ENCODE results near the gene ZNF750.

ZNF750 gene

DNA sequence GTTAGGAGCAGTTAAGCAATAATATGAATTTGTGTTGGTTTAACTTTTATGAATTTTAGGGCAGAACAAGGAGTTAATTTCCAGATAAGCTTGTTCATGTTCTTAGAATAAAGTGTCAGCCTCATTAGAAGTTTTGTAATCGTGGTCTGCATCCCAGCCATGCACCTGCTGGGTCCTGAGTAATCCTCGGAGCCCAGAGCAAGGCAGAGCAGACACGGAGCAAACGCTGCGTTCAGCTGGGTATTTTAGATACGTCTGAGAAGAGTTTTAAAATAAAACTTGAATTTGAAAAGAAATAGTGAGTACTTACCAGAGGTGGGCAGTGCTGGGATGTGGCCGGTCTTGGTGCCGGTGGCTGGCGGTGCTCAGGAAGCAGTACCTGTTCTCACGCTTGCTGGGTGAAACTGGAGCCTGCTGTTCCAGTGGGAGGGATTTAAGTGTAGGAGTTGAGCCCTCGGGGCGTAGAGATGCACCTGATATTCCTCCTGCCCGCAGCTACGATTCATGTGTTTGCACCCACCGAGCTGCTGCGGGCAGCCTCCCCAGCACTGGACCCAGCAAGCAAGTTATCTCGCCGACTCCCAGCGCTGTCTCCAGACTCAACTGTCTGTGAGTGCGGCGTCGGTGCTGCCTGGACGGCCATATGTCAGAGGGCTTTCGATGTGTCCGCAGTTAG lies at the start of gene ZNF750:
TSS of gene ZNF750 (minus strand) at position 406 of the 676 bp plus-strand sequence. CDS start 7,568 bp downstream, outside the sequence.
- DNase-seq = peak; percentile 87

DNA sequence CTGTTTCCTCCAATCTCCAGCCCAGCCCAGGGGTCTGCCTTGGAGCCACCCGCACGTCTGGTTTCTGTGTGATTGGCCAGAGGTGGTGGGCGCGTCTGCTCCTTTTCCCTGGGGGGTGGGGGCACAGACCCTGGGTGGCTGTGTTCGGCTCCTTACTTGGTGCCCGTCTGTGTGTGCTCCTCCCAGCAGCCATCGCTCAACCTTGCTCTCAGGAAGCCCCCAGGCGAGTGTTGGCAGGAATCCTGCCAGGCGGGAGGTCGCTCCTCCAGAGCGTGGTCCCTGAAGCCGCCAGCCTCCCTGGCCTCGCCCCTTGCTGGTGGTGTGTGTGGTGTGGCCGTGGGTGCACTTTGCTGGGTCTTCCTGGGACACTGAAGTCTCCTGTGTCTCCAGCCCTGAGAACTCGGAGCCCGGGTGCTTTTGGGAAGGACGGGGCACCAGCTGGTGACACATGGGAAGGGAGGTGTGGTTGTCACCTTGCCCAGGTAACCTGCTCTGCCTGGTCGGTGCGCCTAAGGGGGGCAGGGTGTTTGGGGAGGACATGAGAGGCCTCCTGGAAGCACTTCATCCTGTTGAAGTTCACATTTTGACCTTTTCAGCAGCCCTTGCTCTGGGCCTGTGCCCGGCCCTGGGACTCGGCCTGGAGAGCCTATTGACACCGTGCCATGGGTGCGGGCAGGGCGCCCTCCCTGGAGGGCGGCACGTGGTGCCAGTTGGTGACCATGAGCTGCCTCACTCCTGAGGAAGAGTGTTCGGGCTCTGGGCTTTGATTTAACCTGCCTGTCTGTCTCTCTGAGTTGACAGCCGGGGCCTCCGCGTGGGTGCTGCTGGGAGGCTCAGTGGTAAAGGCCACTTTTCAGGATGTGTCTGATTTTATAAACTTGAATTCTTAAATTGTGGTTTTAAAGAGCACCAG lies 49.0 kb upstream of the ZNF750 start:
- DNase-seq = no peak

- no peak for DNase-seq
Measured at GRCh38 chr17:82887255-82888164, 47.7 kb upstream of the ZNF750 start.

GRCh38 chr17:82884970-82885353 lies 45.1 kb upstream of the ZNF750 start:
- DNase-seq = no peak

- no peak for DNase-seq
Measured at GRCh38 chr17:82884341-82884969, 44.6 kb upstream of the ZNF750 start.

- no peak for DNase-seq
Measured at GRCh38 chr17:82883419-82884031, 43.7 kb upstream of the ZNF750 start.

GRCh38 chr17:82882715-82883418 lies 43.0 kb upstream of the ZNF750 start:
- peak; percentile 65 for DNase-seq

DNA sequence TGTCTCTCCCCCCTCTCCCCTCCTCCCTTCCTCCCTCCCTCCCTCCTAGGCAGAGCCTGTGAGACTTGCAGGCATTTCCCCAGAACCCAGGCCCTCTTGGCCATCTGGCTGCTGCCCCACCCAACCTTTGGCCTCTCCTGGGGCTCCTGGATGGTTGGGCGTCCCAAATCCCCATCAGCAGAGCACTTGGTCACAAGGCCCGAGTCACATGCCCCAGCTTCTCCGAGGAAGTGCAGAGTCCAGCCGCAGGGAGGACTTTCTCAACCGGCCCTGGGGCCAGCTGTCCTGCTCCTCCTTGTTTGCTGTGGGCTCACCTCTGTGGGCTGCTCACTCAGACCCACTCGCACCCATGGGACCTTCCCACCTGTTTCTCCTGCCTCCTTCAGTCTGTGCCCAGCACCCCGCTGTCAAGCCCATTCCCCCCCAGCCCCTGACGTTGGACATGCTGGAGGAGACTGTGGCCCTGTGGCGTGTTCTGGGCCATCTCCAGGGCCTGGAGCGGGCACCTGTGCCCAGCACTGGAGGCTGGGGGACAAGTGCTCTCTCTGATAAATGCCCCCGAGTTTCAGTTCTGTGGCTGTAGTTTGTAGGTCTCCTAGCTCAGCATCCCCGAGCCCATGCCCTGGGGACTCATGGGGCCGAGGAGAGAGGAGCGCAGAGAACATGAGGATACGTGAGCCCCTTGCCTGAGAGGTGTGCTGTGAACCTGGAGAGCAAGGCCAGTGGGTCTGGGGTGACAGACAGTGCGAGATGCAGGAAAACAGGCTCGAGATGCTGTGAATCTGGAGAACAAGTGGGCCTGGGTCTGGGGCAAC lies 42.3 kb upstream of the ZNF750 start:
- no peak for DNase-seq

DNA sequence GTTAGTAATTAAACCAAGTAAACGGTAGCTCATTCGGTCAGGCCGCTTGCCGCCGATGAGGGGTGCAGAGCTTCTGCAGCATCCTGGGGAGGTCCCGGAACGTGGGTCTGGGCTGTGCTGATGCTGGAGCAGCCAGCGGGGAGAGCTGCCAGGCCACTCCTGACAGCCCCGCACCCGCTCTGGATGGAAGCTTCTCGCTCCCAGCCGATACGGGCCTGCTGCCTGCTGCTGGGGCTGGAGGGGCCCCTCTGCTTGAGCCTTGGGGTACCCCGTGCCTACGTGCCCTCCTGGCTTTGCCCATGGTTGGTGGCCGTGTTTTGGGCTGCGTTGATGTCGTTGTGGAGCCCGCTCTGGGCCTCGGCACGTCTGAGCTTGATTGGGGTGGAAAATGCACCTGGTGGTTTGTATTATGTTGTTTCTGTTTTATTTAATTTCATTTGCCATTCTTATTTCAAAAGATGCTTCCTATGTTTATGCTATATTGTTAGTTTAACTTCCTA lies 41.6 kb upstream of the ZNF750 start:
- DNase-seq = no peak

GRCh38 chr17:82880620-82881323 lies 41.0 kb upstream of the ZNF750 start:
- DNase-seq = no peak

- no peak for DNase-seq
Measured at GRCh38 chr17:82879241-82879640, 39.4 kb upstream of the ZNF750 start.

DNA sequence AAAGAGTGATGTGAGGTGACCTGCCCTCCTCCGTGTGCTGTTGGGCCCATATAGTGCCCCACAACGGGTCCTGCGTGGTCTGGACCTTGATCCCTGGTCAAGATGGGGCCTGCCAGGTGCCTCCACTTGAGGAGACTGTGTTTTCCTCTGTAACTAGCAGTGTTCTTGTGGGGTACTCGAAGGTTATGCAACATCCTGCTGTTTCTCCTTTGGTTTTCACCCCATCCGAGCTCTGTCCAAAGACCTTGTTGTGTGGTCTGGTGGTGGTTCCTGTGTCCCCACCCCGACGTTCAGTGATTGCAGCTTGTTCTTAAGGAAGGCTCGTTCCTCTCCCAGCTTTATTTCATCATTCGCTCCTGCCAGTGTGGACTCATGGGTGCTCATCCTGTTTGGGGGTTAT lies 38.7 kb upstream of the ZNF750 start:
- no peak for DNase-seq

- DNase-seq = peak; percentile 85
Measured at GRCh38 chr17:82876602-82877379, 37.0 kb upstream of the ZNF750 start.

GRCh38 chr17:82876149-82876548 lies 36.3 kb upstream of the ZNF750 start:
- peak; percentile 62 for DNase-seq

DNA sequence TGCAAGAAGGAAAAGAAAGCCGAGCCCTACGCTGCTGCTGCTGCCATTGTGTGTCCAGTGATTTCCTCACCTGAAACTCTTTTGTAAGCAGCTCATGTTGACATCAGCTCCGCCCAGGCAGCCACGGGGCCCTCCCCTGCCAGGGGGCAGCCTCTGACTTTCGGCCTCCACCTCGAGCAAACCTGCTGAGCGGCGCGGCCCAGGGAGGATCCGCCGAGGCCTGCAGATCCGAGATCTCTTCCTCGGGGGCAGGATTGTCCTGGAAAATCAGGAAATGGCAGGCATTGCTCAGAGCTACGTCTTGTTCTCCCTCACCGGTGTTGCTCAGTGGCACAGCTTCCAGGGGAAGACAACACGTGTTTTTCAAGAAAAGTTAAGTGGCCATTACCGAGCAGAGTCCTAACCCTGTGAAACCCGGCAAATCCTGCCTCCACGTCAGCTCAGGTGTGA lies 35.6 kb upstream of the ZNF750 start:
- peak; percentile 90 for DNase-seq

DNA sequence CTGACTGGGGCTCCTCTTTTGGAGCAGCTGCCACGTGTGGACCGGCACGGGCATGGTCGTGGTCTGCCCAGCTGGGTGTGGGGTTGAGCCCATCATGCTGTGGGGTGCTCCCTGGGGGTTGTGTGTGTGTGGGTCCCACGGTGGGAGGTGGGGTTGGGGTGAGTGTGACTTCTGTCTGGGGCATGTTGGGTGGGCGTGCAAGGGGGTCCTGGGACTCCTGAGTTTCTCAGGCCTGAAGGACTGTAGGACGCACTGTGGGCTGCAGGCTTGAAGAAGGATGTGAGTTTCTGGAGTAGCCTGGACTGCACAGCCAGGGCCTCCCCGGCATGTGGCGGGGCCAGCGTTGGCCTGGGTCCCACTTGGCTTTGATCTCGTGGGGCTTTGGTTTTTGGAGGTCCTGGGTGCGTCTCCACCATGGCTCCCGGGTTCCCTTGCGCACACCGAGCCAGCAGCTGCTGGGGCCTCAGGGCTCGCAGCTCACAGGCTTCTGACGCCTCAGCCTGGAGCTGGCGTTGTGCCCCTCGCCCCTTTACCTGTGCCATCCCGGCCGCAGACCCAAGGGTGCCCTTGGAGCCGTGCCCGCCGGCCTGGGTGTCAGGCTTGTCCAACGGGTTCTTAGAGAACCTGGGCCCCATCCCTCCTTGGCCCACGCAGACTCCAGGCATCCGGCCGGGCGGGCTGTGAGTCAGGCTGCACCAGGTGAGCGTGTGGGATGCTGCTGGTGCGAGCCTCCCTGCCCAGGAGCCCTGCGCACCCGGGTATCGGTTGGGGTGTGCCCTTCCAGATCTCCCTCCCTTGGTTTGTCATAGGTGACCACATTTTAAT lies 34.4 kb upstream of the ZNF750 start:
- no peak for DNase-seq

GRCh38 chr17:82873521-82873920 lies 33.7 kb upstream of the ZNF750 start:
- DNase-seq = no peak
